OCI-LY1 (cell line): ENCODE data around the gene POSTN.

Experiments
- CTCF ChIP-seq: fragments of 200-600 bp; sonication (generic), shearing (Covaris generic); IDR thresholded peaks from 2 replicates; pipeline ENCODE4 v1.5.1; 2017; ENCODE audit warnings: mild to moderate bottlenecking, antibody characterized with exemption, low read length, moderate library complexity, mixed read lengths
- EZH2 ChIP-seq: fragments of 200-600 bp; sonication (generic), shearing (Covaris generic); IDR thresholded peaks from 2 replicates; pipeline ENCODE4 v1.8.0; 2017; ENCODE audit warnings: borderline replicate concordance, mixed run types, mild to moderate bottlenecking, antibody characterized with exemption, low read length, moderate library complexity, mixed read lengths

- TF ChIP-seq CTCF (no peak), EZH2 (no peak)
Measured at GRCh38 chr13:37539976-37540605, 58.5 kb downstream of the POSTN start.
